HepG2 (cell line): ENCODE measurements around the gene ACP1. TPM values are rescaled to one million over a fixed set of nuclear protein-coding genes. Genes with fewer than 3 reads are reported as not detected.

Source experiments
- ATF1 ChIP-seq: IDR thresholded peaks from 2 replicates; pipeline ENCODE4 v1.6.1; 2016; ENCODE audit warnings: mild to moderate bottlenecking, control low read depth
- FOSL2 ChIP-seq: sonication (generic); formaldehyde crosslinking; IDR thresholded peaks from 2 replicates; pipeline ENCODE4 v1.4.0; 2020; ENCODE audit warnings: missing genetic modification reagents
- MIXL1 ChIP-seq: IDR thresholded peaks from 2 replicates; pipeline ENCODE4 v1.6.1; 2016
- NFE2 ChIP-seq: sonication (generic); formaldehyde crosslinking; IDR thresholded peaks from 2 replicates; pipeline ENCODE4 v1.4.0; 2020; ENCODE audit warnings: missing genetic modification reagents
- NFE2L1 ChIP-seq: sonication (generic); formaldehyde crosslinking; IDR thresholded peaks from 2 replicates; pipeline ENCODE4 v1.4.0; 2020; ENCODE audit warnings: missing genetic modification reagents, mild to moderate bottlenecking, borderline replicate concordance
- NFE2L2 ChIP-seq: fragments of 150-350 bp; IDR thresholded peaks from 2 replicates; pipeline ENCODE4 v1.6.1; 2014; ENCODE audit warnings: low read length
- PRDM4 ChIP-seq: sonication (generic); formaldehyde crosslinking; IDR thresholded peaks from 2 replicates; pipeline ENCODE4 v1.9.0; 2021; ENCODE audit warnings: missing genetic modification reagents, borderline replicate concordance
- ZBTB1 ChIP-seq: sonication (generic); formaldehyde crosslinking; IDR thresholded peaks from 2 replicates; pipeline ENCODE4 v1.4.0; 2020; ENCODE audit warnings: missing genetic modification reagents, borderline replicate concordance
- ZFP1 ChIP-seq: IDR thresholded peaks from 2 replicates; pipeline ENCODE4 v1.6.1; 2016
- ZGPAT ChIP-seq: IDR thresholded peaks from 2 replicates; pipeline ENCODE4 v1.6.1; 2016; ENCODE audit warnings: mild to moderate bottlenecking
- ZKSCAN8 ChIP-seq: IDR thresholded peaks from 2 replicates; pipeline ENCODE4 v1.6.1; 2016; ENCODE audit warnings: borderline replicate concordance, missing genetic modification reagents, missing compliant biosample characterization
- ZMYM2 ChIP-seq: sonication (generic); formaldehyde crosslinking; IDR thresholded peaks from 2 replicates; pipeline ENCODE4 v1.8.0; 2022; ENCODE audit warnings: mild to moderate bottlenecking, missing genetic modification reagents
- ZNF20 ChIP-seq: sonication (generic); formaldehyde crosslinking; IDR thresholded peaks from 2 replicates; pipeline ENCODE4 v1.4.0; 2020; ENCODE audit warnings: mild to moderate bottlenecking, moderate library complexity, missing genetic modification reagents
- ZNF225 ChIP-seq: sonication (generic); formaldehyde crosslinking; IDR thresholded peaks from 2 replicates; pipeline ENCODE4 v1.4.0; 2020; ENCODE audit warnings: mild to moderate bottlenecking, missing genetic modification reagents
- ZNF235 ChIP-seq: sonication (generic); formaldehyde crosslinking; IDR thresholded peaks from 2 replicates; pipeline ENCODE4 v1.8.1; 2023; ENCODE audit warnings: mild to moderate bottlenecking, missing genetic modification reagents, borderline replicate concordance
- ZNF570 ChIP-seq: sonication (generic); formaldehyde crosslinking; IDR thresholded peaks from 2 replicates; pipeline ENCODE4 v1.4.0; 2020; ENCODE audit warnings: mild to moderate bottlenecking, missing genetic modification reagents, borderline replicate concordance
- ZNF691 ChIP-seq: sonication (generic); formaldehyde crosslinking; IDR thresholded peaks from 2 replicates; pipeline ENCODE4 v1.4.0; 2020; ENCODE audit warnings: missing genetic modification reagents, low read depth, mild to moderate bottlenecking, borderline replicate concordance
- ZNF776 ChIP-seq: sonication (generic); formaldehyde crosslinking; IDR thresholded peaks from 2 replicates; pipeline ENCODE4 v1.4.0; 2020; ENCODE audit warnings: mild to moderate bottlenecking, missing genetic modification reagents
- polyA plus RNA-seq, 8 experiments: library from polyadenylated mRNA; depleted of rRNA in 3 of 8; stranded (reverse) in 7 of 8; unstranded in 1 of 8; fragments of >200 nt; fragmentation: Illumina TruSeq in 4 of 8; extraction: Trizol in 4 of 8; gene quantifications; 2 replicates each; pipeline versions ENCODE4 v1.2.1 to v1.2.3, GENCODE V29; 2011 to 2016; ENCODE audit warnings: low read depth in 4 of 8, missing spikeins in 1 of 8, mixed read lengths in 1 of 8; ENCODE audit not compliant: insufficient read depth in 1 of 8
- total RNA-seq, 5 experiments: library from RNA; depleted of rRNA; stranded (reverse); fragments of >200 nt; fragmentation: Illumina TruSeq; extraction: Trizol; gene quantifications; 2 replicates each; pipeline ENCODE4 v1.2.3, GENCODE V29; 2016; ENCODE audit warnings: low read depth in 1 of 5
- TF ChIP-seq, protein P1 (sequence below), 2 experiments: sonication (generic) in 1 of 2; formaldehyde crosslinking in 1 of 2; IDR thresholded peaks; 2 replicates each; pipeline versions ENCODE4 v1.6.1 to v1.9.0; 2014 to 2022; ENCODE audit warnings: antibody characterized with exemption in 1 of 2, borderline replicate concordance in 1 of 2, inconsistent platforms in 1 of 2, low read depth in 1 of 2, missing genetic modification reagents in 1 of 2

The ACP1 gene
- total and polyA plus RNA-seq, 2 of the 13 experiments (the other 11 are each of a cell fraction or from before 2014, with no cell fraction given): 246 to 348 TPM

DNA sequence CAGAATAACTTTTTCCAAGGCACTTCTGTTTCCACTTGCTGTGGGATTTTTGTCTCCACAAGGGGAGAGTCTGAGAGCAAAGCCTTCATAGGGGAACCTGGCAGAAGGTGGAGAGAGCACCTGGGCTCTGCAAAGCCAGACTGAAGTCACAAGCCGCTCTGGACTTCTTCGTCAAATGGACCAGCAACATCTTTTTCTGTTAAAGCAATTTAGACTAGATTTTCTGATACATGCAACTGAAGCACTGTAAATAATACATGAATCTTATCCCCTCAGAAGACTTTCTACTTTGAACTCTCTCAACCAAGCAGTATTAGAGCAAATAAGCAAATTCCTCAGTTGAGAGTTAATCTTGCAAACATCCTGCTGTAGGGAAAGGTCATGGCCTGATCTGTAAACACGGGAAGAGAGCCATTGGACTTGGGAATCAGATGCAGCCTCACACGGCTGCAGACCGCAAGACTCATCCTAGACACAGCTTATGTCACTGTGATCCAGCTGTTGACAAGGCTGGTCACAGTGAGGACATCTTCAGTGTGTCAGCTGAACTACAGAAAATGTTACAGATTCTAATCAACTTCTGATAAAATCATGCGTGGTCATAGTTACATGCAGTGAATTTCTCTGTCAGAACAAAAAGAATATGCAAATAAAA is 4.1 kb upstream of the ACP1 start (continued):
- no peak for TF ChIP-seq ZNF570 (CRISPR knock-in tag)
- no peak for TF ChIP-seq NFE2L1
- TF ChIP-seq ZGPAT: peak; percentile 100
- TF ChIP-seq ZKSCAN8 (CRISPR knock-in tag): peak; percentile 99
- TF ChIP-seq ZBTB1 (CRISPR knock-in tag): no peak
- TF ChIP-seq, protein P1, sequence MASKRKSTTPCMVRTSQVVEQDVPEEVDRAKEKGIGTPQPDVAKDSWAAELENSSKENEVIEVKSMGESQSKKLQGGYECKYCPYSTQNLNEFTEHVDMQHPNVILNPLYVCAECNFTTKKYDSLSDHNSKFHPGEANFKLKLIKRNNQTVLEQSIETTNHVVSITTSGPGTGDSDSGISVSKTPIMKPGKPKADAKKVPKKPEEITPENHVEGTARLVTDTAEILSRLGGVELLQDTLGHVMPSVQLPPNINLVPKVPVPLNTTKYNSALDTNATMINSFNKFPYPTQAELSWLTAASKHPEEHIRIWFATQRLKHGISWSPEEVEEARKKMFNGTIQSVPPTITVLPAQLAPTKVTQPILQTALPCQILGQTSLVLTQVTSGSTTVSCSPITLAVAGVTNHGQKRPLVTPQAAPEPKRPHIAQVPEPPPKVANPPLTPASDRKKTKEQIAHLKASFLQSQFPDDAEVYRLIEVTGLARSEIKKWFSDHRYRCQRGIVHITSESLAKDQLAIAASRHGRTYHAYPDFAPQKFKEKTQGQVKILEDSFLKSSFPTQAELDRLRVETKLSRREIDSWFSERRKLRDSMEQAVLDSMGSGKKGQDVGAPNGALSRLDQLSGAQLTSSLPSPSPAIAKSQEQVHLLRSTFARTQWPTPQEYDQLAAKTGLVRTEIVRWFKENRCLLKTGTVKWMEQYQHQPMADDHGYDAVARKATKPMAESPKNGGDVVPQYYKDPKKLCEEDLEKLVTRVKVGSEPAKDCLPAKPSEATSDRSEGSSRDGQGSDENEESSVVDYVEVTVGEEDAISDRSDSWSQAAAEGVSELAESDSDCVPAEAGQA (IDR thresholded peaks at IDR 0.05; ENCODE audit: low read depth): peak; percentile 83; the same call in 1 of the 2 replicates
- TF ChIP-seq, protein P1 (CRISPR knock-in tag; IDR thresholded peaks at IDR 0.05; ENCODE audit: borderline replicate concordance): no peak; the same call in 1 of the 2 replicates
- TF ChIP-seq NFE2 (CRISPR knock-in tag): no peak
- peak; percentile 96; the same call in 1 of the 2 replicates for TF ChIP-seq ZNF691 (CRISPR knock-in tag)
- no peak for TF ChIP-seq ZNF20 (CRISPR knock-in tag)
- peak; percentile 99 for TF ChIP-seq MIXL1 (CRISPR knock-in tag)
- no peak for TF ChIP-seq ZNF235 (CRISPR knock-in tag)
- peak; percentile 98 for TF ChIP-seq FOSL2 (CRISPR knock-in tag)
- peak; percentile 97 for TF ChIP-seq ZFP1 (CRISPR knock-in tag)
- TF ChIP-seq ATF1 (CRISPR knock-in tag): peak; percentile 84
- TF ChIP-seq NFE2L2: peak; percentile 58
- peak; percentile 54; the same call in 1 of the 2 replicates for TF ChIP-seq ZMYM2 (CRISPR knock-in tag)
- no peak for TF ChIP-seq ZNF225 (CRISPR knock-in tag)
- TF ChIP-seq PRDM4 (CRISPR knock-in tag): peak; percentile 41; the same call in 1 of the 2 replicates
- TF ChIP-seq ZNF776 (CRISPR knock-in tag): 0 out of 2 replicates have a peak, but pooled peaks have one; percentile 25
